GM21526 (cell line): Measurements from ENCODE around the gene TBC1D8.
"Not testable (repeated sequence)": the region's sequence is repeated elsewhere in the genome, so short reads cannot be mapped to it uniquely, and the experiment has no call there.

Experiments used
- ATAC-seq: cut with Tn5 transposase; IDR thresholded peaks from one replicate; pipeline ENCODE4 v1.9.1; 2021; ENCODE audit warnings: moderate library complexity; ENCODE audit not compliant: unreplicated experiment, low FRiP score

The TBC1D8 gene

GRCh38 chr2:101080211-101081068, 70.7 kb downstream of the TBC1D8 start:
- no peak for ATAC-seq

DNA sequence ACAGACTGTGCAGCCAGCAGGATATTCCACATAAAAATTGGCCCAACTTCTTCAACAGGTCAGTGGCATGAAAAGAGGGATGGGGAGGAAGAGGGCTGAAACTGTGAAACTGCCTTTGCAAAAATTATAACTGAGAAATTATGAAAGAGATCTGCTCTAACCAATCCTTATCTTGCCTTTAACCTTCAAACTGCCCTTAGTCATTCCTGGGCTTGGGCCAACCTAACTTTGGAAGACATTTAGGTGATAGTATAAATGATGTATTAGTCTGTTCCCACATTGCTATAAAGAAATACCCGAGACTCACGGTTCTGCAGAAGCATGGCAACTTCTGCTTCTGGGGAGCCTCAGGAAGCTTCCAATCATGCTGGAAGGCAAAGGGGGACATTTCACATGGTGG, 74.6 kb downstream of the TBC1D8 start:
- no peak for ATAC-seq

DNA sequence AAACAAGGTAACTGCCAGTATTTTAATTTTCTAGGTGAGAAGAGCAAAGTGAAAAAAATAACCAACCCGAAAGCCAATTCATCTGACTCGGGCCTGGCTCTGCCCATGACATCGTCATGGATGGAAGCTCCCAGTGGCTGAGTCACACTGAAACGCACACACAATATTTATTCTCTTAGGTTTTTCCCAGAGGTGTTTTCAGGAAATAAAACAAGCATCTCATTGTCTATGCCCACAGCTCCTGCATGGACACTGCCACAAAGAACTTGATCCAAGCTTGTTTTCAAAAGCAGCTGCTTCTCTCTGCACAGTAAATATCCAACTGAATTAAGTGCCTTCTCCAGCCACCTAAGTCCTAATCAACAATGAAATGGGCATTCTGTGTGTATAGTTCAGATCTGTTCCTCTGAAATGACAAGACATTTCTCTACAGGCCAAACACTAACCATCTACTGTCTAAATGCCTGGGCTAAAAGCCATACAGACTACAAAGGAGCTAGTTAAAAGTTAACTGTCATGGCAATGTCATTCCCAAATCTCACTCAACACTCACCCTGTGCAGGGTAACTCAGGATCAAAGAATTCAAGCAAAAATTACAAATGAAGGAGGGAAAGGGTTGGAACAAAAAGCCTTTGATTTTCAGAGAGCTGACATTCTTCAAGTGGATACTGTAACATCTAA, 86.2 kb downstream of the TBC1D8 start:
- no peak for ATAC-seq

- no peak for ATAC-seq
Observed at GRCh38 chr2:101064505-101064867, 86.7 kb downstream of the TBC1D8 start.

GRCh38 chr2:101064125-101064502, 87.1 kb downstream of the TBC1D8 start:
- no peak for ATAC-seq

- no peak for ATAC-seq
Observed at GRCh38 chr2:101063352-101064124, 87.6 kb downstream of the TBC1D8 start.

GRCh38 chr2:101058386-101058785, 92.8 kb downstream of the TBC1D8 start:
- no peak for ATAC-seq

GRCh38 chr2:101057051-101057933, 93.9 kb downstream of the TBC1D8 start:
- no peak for ATAC-seq

- no peak for ATAC-seq
Observed at GRCh38 chr2:101053117-101053516, 98.1 kb downstream of the TBC1D8 start.

DNA sequence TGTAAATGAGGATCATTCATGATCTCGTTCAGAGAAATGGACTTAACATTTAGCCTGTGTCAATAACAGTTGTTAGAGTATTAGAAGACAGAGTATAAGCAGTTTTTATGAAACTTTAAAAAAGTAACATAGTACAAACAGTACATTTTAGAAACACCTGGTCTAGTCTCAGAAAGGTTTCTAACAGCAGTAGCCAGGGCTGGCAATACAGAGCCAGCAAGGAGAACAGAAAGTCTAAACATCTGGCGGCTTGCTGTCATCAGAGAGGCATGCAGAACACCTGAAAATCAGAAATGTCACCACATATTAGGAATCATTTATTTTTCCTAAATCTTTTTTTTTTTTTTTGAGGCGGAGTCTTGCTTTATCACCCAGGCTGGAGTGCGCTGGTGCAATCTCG, 99.0 kb downstream of the TBC1D8 start:
- no peak for ATAC-seq

- not testable (repeated sequence) for ATAC-seq
Observed at GRCh38 chr2:101050886-101051285, 100.3 kb downstream of the TBC1D8 start.

- no peak for ATAC-seq
Observed at GRCh38 chr2:101048756-101049155, 102.4 kb downstream of the TBC1D8 start.

GRCh38 chr2:101047774-101048173, 103.4 kb downstream of the TBC1D8 start:
- no peak for ATAC-seq

DNA sequence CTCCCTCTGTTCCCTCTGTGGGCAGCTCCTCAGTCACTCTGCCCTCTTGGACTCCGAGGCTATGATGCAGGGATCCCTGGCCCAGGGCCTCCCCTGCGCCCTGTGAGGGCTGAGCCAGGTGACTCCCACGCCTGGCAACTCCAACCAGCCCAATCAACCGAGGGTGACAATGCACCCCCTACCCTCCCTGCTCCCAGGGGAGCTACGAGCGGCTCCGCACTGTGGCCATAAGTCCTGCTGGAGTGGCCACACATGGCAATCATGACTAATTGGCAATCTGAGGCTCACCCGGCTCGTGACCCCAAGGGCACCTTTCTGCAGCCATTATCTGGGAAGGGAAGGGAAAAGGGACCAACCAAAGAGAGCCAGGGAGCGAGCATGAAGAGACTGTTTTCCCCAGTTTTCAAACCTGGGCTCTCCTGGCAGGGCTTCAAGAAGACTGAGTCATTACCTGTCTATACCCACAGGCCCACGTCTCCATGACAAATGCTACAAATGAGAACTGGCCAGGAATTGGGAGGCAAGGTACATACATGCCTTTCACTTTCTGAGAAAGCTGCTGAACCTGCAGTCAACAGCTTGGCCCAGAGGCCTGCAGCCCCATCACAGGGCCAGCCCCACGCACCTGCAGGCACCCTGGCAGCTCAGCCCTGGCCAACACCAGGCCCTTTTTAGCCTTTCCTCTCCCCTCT, 104.0 kb downstream of the TBC1D8 start:
- ATAC-seq, result no peak

DNA sequence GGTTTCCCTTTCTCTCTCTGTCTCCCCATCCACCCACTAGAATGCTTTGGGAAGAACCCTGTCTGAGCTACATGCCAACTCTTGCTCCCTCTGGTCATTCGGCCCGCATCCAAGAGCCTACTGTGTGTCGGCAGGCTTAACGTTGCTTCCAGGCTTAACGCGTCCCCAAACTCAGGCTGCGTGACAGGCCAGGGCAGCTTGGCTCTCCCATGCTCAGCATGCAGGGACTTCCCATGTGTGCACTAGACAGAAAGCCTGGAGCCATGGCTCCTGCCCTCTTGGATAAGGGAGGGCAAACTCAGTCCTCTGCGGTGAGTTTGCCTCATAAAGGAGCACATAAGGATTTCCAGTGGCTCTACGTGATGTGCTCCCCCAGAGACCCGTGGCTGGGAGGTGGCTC, 105.9 kb downstream of the TBC1D8 start:
- no peak for ATAC-seq

DNA sequence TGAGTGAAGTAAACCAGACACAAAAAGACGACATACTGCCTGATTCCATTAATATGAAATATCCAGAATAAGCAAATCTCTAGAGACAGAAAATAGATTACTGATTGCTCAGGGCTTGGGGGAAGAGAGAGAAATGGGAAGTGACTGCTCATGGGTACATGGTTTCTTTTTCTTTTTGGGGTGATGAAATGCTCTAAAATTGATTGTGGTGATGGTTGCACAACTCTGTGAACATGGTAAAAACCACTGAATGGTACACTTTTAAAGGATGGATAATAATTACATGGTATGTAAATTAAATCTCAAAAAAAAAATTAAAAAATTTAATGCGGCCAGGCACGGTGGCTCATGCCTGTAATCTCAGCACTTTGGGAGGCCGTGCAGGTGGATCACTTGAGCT, 109.8 kb downstream of the TBC1D8 start:
- ATAC-seq, result no peak

DNA sequence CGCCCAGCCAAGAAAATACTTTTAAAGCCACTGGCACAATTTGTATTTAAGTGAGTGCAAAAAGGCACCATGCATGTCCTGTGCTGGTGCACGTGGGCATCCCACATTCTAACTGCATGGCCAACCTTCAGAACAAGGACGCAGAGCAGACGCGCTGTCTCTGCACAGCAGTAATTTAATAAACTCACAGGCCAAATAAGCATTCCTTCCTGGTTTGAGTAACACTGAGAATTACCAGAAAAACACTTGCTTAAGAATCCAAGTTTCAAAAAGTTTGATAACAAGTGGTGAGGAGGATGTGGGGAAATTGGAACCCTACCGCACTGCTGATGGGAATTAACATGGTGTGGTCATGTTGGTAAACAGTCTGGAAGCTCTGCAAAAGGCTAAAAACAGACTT, 110.4 kb downstream of the TBC1D8 start:
- ATAC-seq, result no peak

DNA sequence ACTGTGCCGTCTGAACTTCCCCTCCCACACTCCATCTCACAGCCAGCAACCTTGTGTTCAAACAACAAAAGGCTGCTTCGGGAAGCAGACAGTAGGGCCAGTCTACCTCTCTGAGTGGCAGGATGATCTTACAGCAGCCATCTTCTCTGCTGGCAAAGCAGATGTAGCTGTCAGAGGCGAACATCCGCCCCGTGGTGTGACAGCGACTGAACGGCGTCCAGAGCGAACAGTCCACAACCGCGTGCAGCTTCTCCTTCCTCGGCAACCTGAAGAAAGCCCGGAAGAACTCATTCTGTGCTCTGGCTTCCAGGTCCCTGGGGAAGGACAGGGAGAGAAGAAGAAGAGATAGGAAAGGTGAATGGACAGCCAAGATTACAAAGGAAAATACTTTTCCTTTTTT, 111.1 kb downstream of the TBC1D8 start:
- no peak for ATAC-seq

DNA sequence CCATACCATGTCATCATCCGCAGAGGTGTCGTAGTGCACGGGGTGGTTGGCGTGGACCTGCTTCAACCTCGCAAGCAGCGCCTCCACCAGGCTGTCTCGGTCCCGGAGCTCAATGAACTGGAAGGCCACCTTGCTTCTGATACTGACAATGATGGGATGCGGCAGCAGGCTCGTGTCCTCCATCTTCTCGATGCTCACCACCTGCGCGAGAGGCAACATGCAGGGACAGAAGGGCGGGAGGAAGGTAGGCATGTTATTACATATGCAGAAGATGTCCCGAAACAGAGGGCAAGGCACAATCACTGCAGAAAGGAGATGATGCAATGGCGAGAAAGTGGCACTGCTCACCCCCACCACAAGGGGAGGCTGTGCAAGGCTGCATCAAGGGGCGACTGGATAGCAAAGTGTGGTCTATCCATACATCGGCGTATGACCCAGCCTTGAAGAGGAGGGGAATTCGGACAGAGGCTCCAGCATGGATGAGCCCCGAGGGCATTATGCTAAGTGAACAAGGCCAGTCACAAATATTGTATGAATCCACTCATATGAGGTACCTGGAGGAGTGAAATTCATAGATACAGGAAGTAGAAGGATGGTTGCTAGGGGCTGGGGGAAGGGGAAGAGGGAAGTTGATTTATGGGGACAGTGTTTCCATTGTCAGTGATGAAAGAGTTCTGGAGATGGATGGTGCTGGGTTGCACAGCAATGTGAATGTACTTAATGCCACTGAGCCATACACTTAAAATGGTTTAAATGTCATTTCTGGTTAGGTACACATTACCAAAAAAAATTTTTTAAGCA, 112.5 kb downstream of the TBC1D8 start:
- ATAC-seq, result no peak
